NT2/D1 (cell line): Measurements from ENCODE around the gene LARGE1.

ENCODE experiments used
- DNase-seq: peaks from one replicate; pipeline ENCODE4 v3.0.0-alpha.2; 2011; ENCODE audit warnings: low read depth, low spot score
- H3K27me3 ChIP-seq: 2 replicates; pipeline ENCODE4 v1.6.0; 2011; ENCODE audit warnings: mild to moderate bottlenecking; ENCODE audit not compliant: insufficient read length, insufficient read depth
- H3K36me3 ChIP-seq: 2 replicates; pipeline ENCODE4 v1.6.1; 2011; ENCODE audit warnings: mild to moderate bottlenecking, low read length, mixed read lengths; ENCODE audit not compliant: insufficient read depth, insufficient read length
- H3K4me1 ChIP-seq: 2 replicates; pipeline ENCODE4 v1.5.1; 2011; ENCODE audit not compliant: insufficient read depth, insufficient read length
- H3K4me3 ChIP-seq: 2 replicates; pipeline ENCODE4 v1.5.1; 2011; ENCODE audit warnings: low read depth; ENCODE audit not compliant: insufficient read length
- H3K9ac ChIP-seq: 2 replicates; pipeline ENCODE4 v1.6.0; 2011; ENCODE audit warnings: low read depth; ENCODE audit not compliant: insufficient read length
- H3K9me3 ChIP-seq: 2 replicates; pipeline ENCODE4 v1.5.1; 2011; ENCODE audit warnings: mild to moderate bottlenecking, low read length; ENCODE audit not compliant: insufficient read depth
- SUZ12 ChIP-seq: IDR thresholded peaks from 2 replicates; pipeline ENCODE4 v1.6.1; 2011; ENCODE audit not compliant: insufficient read length, insufficient read depth; ENCODE audit errors: extremely low read depth
- YY1 ChIP-seq: IDR thresholded peaks from 2 replicates; pipeline ENCODE4 v1.6.1; 2011; ENCODE audit not compliant: insufficient read length, insufficient read depth
- ZNF274 ChIP-seq: IDR thresholded peaks from 2 replicates; pipeline ENCODE4 v1.6.1; 2011; ENCODE audit warnings: mild to moderate bottlenecking, low read depth, low read length

Gene LARGE1

DNA sequence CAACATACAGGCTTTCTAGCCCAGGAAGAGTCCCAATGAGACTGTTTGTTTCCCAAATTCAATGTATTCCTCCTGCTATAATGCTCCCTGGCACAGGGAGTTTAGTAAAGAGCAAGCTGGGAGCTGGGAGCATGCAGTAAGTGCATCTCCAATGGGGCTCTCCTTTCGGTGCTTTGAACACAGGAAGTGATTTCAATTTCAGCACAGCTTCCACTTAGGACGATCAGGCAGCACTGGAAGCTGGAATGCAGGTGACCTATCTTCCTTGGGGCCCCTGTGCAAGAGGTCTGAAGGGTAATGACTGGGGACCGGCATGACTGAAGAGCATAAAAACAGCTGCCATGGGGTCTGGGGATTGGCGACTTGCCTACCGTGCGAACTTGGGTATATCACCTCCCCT lies 76.0 kb downstream of the LARGE1 start:
- Histone ChIP-seq H3K4me3 (no peak overlapping the region), H3K4me1 (peaks cover 6% of the 10 kb centered on the region)
- no peak for DNase-seq

DNA sequence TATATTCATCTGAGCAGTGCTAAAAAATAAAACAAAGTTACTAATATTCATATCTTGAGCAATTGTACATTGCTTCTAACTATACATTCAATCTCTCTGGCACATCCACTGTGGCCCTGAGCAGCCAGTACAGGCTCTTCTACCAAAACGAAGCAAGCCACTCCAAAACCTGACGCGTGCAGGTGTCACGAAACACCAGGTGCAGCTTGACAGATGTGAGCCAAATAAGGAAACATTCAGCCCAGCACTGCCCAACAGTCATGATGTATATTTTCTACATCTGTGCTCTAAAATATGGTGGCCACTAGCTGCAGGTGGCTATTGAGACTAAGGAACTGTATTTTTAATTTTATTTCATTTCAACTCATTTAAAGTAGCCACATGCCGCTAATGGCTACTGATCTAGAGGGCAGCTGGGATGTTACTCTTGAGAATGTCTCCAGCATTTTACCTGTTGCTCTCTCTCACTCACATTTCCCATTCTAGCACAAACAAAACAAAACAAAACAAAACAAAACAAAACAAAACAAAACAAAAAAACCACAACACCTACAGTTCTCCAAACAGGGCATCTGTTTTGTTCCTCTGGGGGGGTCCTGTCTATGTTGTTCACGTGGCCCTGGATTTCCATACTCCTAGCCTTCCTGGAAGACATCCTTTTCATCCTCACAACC lies 77.7 kb downstream of the LARGE1 start:
- Histone ChIP-seq H3K9ac (no peak overlapping the region), H3K9me3 (peaks cover 5% of the 10 kb centered on the region; the same call in 1 of the 2 replicates), H3K27me3 (no peaks in the 10 kb centered on the region), H3K36me3 (no peaks in the 10 kb centered on the region), H3K4me3 (no peak overlapping the region), H3K4me1 (no peaks in the 10 kb centered on the region)
- DNase-seq, result no peak
- no peak for TF ChIP-seq YY1

More for the DNA sequence above, 76.0 kb downstream of the LARGE1 start:
- Histone ChIP-seq H3K9me3 (peaks cover 5% of the 10 kb centered on the region; the same call in 1 of the 2 replicates), H3K27me3 (no peaks in the 10 kb centered on the region), H3K36me3 (no peaks in the 10 kb centered on the region), H3K9ac (no peak overlapping the region)
- no peak for TF ChIP-seq YY1
- TF ChIP-seq ZNF274, result no peak
- TF ChIP-seq SUZ12, result no peak

DNA sequence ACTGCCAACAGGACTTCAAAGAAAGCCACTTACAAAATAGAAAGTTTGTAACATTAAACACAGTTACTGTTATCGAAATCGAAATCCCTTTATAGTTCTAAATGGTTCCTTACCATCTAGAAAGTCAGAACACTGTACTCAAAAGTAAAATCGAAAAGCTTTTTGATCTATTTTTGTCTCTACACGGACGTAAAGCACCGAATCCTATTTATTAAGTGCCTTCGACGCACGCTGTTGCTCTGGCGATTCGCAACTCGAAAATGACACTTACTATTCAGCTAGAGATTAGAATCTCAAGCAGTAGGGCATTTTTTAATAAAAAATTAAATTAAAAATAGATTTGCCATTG lies 78.3 kb downstream of the LARGE1 start:
- no peaks in the 10 kb centered on the region for H3K4me1 ChIP-seq
- H3K9me3 ChIP-seq, result peaks cover 1% of the 10 kb centered on the region; the same call in 1 of the 2 replicates
- H3K27me3 ChIP-seq, result no peaks in the 10 kb centered on the region
- H3K9ac ChIP-seq, result no peak overlapping the region
- H3K36me3 ChIP-seq, result no peaks in the 10 kb centered on the region
- DNase-seq, result no peak
- TF ChIP-seq SUZ12 (no peak), YY1 (no peak), ZNF274 (no peak)
- H3K4me3 ChIP-seq, result no peak overlapping the region

DNA sequence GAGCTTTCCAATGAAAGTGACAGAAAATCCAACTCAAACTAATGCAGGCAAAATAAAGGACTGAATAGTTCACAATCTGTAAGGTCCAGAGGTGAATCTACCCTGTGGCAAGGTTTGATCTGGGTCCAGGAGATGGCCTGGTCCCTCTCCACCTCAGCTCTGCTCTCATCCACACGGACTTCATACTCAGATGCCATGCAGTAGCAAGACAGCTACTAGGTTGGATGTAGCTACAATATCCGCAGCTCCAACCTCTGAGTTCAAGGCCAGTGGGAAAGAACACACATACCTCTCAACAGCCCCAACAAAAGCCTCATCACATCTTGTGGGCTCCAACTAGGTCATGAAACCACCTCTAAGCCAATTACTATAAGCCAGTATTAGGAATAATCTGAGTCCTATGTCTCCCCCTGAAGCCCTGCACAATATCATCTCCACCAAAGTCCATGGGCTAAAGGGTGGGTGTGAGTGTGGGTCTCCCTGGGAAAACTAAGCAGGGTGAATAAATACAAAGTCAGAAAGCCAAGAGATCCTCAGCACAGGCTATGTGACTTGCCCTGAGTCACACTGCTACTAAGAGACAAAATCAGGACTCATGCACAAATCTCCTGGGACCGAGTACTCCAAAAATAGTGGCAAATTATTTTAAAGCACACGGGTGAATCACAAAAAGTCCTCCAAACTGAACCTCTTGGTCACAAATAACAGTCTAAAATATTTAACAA lies 78.8 kb downstream of the LARGE1 start:
- DNase-seq, result no peak
- no peak overlapping the region for H3K9ac ChIP-seq

DNA sequence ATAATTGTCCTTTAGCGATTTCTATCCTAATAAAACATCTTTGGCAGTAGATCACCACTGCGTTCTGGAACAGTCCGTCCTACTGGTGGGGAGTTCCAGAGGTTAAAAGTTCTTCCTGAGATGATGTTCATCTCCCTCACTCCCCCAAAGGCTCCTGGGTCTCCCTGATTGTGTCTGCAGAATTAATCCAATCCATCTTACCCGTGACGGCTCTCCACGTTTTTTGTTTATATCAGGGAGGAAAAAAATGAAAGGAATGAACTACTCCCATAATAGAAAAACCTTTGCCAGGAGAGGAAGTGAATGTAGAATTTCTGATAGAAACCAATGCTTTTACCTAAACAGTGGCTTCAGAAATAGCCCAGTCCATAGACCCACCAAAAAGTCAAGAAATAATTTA lies 81.6 kb downstream of the LARGE1 start:
- H3K9ac ChIP-seq, result no peak overlapping the region
- H3K9me3 ChIP-seq, result no peaks in the 10 kb centered on the region
- DNase-seq, result no peak
- peaks cover 2% of the 10 kb centered on the region for H3K4me1 ChIP-seq
- H3K36me3 ChIP-seq, result no peaks in the 10 kb centered on the region
- no peak for TF ChIP-seq ZNF274
- no peak for TF ChIP-seq YY1
- no peak for TF ChIP-seq SUZ12
- no peaks in the 10 kb centered on the region for H3K27me3 ChIP-seq
- H3K4me3 ChIP-seq, result no peak overlapping the region

More for the DNA sequence above, 78.8 kb downstream of the LARGE1 start:
- H3K4me1 ChIP-seq, result no peaks in the 10 kb centered on the region
- no peaks in the 10 kb centered on the region for H3K36me3 ChIP-seq
- no peak overlapping the region for H3K4me3 ChIP-seq
- TF ChIP-seq YY1 (no peak), SUZ12 (no peak), ZNF274 (no peak)
- H3K9me3 ChIP-seq, result no peaks in the 10 kb centered on the region; the same call in 1 of the 2 replicates
- H3K27me3 ChIP-seq, result no peaks in the 10 kb centered on the region

DNA sequence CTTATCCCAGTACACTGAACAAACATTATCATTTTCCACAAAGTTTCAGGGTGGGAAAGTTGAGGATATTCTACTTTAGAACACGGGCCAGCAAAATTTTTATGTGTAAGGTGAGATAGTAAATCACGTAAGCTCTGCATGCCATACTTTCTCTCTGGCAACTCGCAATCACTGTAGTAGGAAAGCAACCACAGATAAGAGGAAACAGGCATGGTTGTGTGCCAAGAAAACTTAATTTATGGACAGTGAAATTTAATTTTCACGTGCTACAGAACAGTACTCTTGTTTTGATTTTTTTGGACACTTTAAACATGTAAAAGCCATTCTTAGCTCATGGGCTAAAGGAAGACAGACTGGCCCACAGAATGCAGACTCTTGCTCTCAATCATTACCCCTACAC lies 82.5 kb downstream of the LARGE1 start:
- Histone ChIP-seq H3K9ac (no peak overlapping the region), H3K4me3 (no peak overlapping the region), H3K4me1 (peaks cover 2% of the 10 kb centered on the region), H3K27me3 (no peaks in the 10 kb centered on the region), H3K36me3 (no peaks in the 10 kb centered on the region), H3K9me3 (no peaks in the 10 kb centered on the region)
- TF ChIP-seq SUZ12 (no peak), ZNF274 (no peak), YY1 (no peak)
- DNase-seq, result no peak

DNA sequence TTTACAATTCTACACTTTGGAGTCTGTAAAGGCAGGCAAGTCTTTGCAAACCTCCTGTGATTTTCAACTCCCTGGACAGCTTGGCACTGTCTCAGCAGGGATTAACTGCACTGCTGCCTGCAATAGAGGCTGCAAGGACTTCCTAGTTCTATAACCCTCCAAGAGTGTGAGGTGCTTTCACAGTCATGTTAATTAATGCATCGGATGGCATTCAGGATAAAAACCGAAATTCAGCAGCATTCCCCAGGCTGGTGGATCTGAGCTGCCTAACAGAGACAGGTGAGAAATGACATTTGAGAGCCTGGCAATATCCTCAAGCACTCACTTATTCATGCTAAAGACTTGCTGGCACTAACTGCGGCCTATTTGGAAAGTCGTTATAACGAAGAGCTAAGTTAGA lies 85.0 kb downstream of the LARGE1 start:
- H3K4me1 ChIP-seq, result peaks cover 2% of the 10 kb centered on the region
- H3K4me3 ChIP-seq, result no peak overlapping the region
- TF ChIP-seq ZNF274, result no peak
- no peak for TF ChIP-seq YY1
- no peak for TF ChIP-seq SUZ12
- H3K9me3 ChIP-seq, result no peaks in the 10 kb centered on the region
- H3K27me3 ChIP-seq, result no peaks in the 10 kb centered on the region
- no peak overlapping the region for H3K9ac ChIP-seq
- DNase-seq, result no peak
- no peaks in the 10 kb centered on the region for H3K36me3 ChIP-seq
